Measurements from ENCODE around the gene ALMS1. TPM values are rescaled to one million over a fixed set of nuclear protein-coding genes. Genes with fewer than 3 reads are reported as not detected.
"Not testable (repeated sequence)": the region's sequence is repeated elsewhere in the genome, so short reads cannot be mapped to it uniquely, and the experiment has no call there.

The ALMS1 gene
- total and polyA plus RNA-seq, 2 of the 8 experiments (the other 6 are each of a cell fraction or from before 2014, with no cell fraction given), result 21.8 to 45.6 TPM

GRCh38 chr2:73510470-73510869 lies 124.8 kb downstream of the ALMS1 start:
- H2AFZ ChIP-seq (ENCODE audit: low read length); H3K9ac ChIP-seq (replicated peaks in 1 of 4; ENCODE audit: extremely low read depth in 1 of 4, low read depth in 3 of 4, low read length in 3 of 4); DNase-seq (ENCODE audit: low read depth in 1 of 2, low spot score in 2 of 2); H3K27ac ChIP-seq (ENCODE audit: low read depth, low read length); H3K79me2 ChIP-seq (ENCODE audit: control insufficient read depth in 1 of 2, insufficient read depth in 2 of 2, low read length in 2 of 2); FAIRE-seq; H2BK12ac ChIP-seq (ENCODE audit: low read depth, low read length); POLR2A ChIA-PET (ENCODE audit: partially characterized antibody); H3K23ac ChIP-seq (ENCODE audit: insufficient read length); H3K18ac ChIP-seq (ENCODE audit: extremely low read depth, low read length); H2BK15ac ChIP-seq (ENCODE audit: low read length); H4K91ac ChIP-seq (replicated peaks; ENCODE audit: insufficient read length, low read length); H3K4ac ChIP-seq (replicated peaks; ENCODE audit: insufficient read length, low read depth, low read length); H2AK5ac ChIP-seq (ENCODE audit: low read depth, low read length); H3K56ac ChIP-seq (replicated peaks; ENCODE audit: insufficient read length, low read depth, low read length); H3K9me3 ChIP-seq (ENCODE audit: insufficient read depth in 2 of 2, low read depth in 1 of 2, low read length in 1 of 2); H4K5ac ChIP-seq (ENCODE audit: insufficient read length, low read depth, low read length); H3K4me2 ChIP-seq (ENCODE audit: insufficient read depth in 1 of 2, low read depth in 2 of 2, low read length in 2 of 2); H3K27me3 ChIP-seq (replicated peaks in 1 of 4; ENCODE audit: control insufficient read depth in 3 of 4, extremely low read depth in 1 of 4, insufficient read depth in 3 of 4, low read length in 3 of 4); H4K8ac ChIP-seq (ENCODE audit: extremely low read depth, insufficient read depth, low read length); H2BK5ac ChIP-seq (ENCODE audit: low read depth, low read length); H3K23me2 ChIP-seq (ENCODE audit: low read depth, low read length); H2BK120ac ChIP-seq (replicated peaks; ENCODE audit: low read depth, low read length); H3K4me1 ChIP-seq (replicated peaks in 1 of 4; ENCODE audit: control insufficient read depth in 3 of 4, insufficient read depth in 4 of 4, low read length in 3 of 4); H3K36me3 ChIP-seq (ENCODE audit: control insufficient read depth in 2 of 4, insufficient read depth in 4 of 4, low read length in 3 of 4); H3K4me3 ChIP-seq (ENCODE audit: extremely low read depth in 1 of 4, insufficient read depth in 2 of 4, low read depth in 3 of 4, low read length in 4 of 4); H3K79me1 ChIP-seq (ENCODE audit: low read depth, low read length); H2BK20ac ChIP-seq (ENCODE audit: low read length); H3K14ac ChIP-seq (ENCODE audit: insufficient read length); H4K20me1 ChIP-seq (replicated peaks in 1 of 2; ENCODE audit: control insufficient read depth in 1 of 2, insufficient read depth in 2 of 2, low read length in 2 of 2): not testable (repeated sequence)
- 80% methylated on average over 5 of the region's 5 CpGs; no CpG with 5 or more reads in 1 of the 2 experiments for WGBS, 2 experiments (ENCODE audit: extremely low coverage in 1 of 2, insufficient coverage in 1 of 2, insufficient read length in 1 of 2, insufficient replicate concordance in 2 of 2, low coverage in 1 of 2, low lambda C conversion rate in 2 of 2, missing lambda C conversion rate in 1 of 2)
- CTCF ChIA-PET (ENCODE audit: partially characterized antibody), result interaction anchor here (0.7 kb wide), 1 partner anchor 299 kb away, joined by 3 read pairs; no protein-coding TSS in a partner anchor
- peak in 1 of 2 experiments; percentile 2; a peak in 1 of 4 replicates for TF ChIP-seq RAD21 (IDR thresholded peaks at IDR 0.05 in 1 of 2, conservative IDR thresholded peaks at IDR 0.05 in 1 of 2; ENCODE audit: low read depth in 2 of 2, low read length in 2 of 2)
